PC-3 (cell line): Measurements from ENCODE around the gene SF3B6.
"Not testable (repeated sequence)": the region's sequence is repeated elsewhere in the genome, so short reads cannot be mapped to it uniquely, and the experiment has no call there.

Source experiments
- EZH2 ChIP-seq: fragments of 300-600 bp; sonication (generic); IDR thresholded peaks from one replicate; pipeline ENCODE4 v1.6.1; 2017; ENCODE audit warnings: antibody characterized with exemption, mild to moderate bottlenecking, low read length; ENCODE audit not compliant: unreplicated experiment
- TF ChIP-seq, protein P1 (sequence below): fragments of 300-600 bp; sonication (generic); conservative IDR thresholded peaks from 2 replicates; pipeline ENCODE4 v1.5.1; 2017; ENCODE audit warnings: antibody characterized with exemption, low read depth, mild to moderate bottlenecking, low read length

DNA sequence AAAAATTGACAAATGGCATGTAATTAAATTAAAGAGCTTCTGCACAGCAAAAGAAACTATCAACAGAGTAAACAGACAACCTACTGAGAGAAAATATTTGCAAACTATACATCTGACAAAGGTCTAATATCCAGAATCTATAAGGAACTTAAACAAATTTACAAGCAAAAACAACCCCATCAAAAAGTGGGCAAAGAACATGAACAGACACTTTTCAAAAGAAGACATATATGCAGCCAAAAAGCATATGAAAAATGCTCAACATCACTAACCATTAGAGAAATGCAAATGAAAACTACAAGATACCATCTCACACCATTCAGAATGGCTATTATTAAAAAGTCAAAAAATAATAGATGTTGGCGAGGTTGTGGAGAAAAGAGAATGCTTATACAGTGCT, 33.3 kb upstream of the SF3B6 start:
- TF ChIP-seq, protein P1, sequence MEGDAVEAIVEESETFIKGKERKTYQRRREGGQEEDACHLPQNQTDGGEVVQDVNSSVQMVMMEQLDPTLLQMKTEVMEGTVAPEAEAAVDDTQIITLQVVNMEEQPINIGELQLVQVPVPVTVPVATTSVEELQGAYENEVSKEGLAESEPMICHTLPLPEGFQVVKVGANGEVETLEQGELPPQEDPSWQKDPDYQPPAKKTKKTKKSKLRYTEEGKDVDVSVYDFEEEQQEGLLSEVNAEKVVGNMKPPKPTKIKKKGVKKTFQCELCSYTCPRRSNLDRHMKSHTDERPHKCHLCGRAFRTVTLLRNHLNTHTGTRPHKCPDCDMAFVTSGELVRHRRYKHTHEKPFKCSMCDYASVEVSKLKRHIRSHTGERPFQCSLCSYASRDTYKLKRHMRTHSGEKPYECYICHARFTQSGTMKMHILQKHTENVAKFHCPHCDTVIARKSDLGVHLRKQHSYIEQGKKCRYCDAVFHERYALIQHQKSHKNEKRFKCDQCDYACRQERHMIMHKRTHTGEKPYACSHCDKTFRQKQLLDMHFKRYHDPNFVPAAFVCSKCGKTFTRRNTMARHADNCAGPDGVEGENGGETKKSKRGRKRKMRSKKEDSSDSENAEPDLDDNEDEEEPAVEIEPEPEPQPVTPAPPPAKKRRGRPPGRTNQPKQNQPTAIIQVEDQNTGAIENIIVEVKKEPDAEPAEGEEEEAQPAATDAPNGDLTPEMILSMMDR, result not testable (repeated sequence)
- not testable (repeated sequence) for TF ChIP-seq EZH2
